Upper lobe of left lung (tissue), 4 donors: ENCODE results near the gene SMOC1.

Experiments
- POLR2A ChIP-seq, 4 donors: fragments of 450-650 bp; IDR thresholded peaks; one replicate each; pipeline ENCODE4 v1.5.1; 2016 to 2017; ENCODE audit warnings: antibody characterized with exemption in 4 of 4, mild to moderate bottlenecking in 2 of 4
- POLR2AphosphoS5 ChIP-seq, 2 donors: sonication (generic); formaldehyde crosslinking; IDR thresholded peaks; one replicate each; pipeline ENCODE4 v1.5.1; 2017; ENCODE audit warnings: antibody characterized with exemption in 2 of 2
- TF ChIP-seq, protein P1 (sequence below), 6 experiments: fragments of 450-650 bp in 4 of 6; fragments of 200-600 bp in 2 of 6; sonication (generic) in 2 of 6; IDR thresholded peaks; one replicate each; pipeline ENCODE4 v1.5.1; 2016 to 2019; ENCODE audit warnings: antibody characterized with exemption in 6 of 6

DNA sequence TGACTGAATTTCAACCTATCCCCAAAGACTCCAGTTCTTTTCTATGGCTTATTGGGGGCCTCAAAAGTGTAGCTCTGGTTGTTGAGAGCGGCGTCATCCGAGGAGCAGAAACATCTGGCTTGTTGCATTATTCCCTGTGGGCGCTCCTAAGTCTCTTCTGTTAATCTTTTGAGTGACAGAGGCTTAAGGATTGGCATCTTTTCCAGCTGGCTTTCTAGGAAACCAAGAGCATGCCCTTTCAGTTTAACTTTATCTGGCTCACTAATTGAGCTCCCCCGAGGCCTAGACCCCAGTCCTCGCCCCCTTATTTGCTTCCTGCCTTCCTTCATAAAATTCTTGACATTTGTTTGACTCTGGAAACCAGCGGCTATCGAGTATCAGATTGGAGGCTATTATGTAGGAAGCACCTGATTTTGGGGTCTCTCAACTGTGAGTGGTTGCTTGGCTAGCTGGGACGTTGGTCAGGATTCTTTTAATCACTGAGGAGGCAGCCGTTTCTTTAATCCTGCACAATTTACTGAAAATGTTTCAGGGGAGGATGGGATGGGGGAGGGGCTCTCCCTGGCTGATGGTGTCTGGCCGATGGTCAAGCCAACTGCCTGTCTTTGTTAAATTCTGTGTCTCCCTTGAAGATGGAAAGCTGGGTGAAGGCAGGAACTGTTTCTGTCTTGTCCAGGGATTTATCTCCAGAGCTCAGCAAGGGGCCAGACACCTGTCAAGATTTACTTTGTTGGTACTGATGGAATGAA lies 3.1 kb downstream of the SMOC1 start:
- TF ChIP-seq, protein P1, sequence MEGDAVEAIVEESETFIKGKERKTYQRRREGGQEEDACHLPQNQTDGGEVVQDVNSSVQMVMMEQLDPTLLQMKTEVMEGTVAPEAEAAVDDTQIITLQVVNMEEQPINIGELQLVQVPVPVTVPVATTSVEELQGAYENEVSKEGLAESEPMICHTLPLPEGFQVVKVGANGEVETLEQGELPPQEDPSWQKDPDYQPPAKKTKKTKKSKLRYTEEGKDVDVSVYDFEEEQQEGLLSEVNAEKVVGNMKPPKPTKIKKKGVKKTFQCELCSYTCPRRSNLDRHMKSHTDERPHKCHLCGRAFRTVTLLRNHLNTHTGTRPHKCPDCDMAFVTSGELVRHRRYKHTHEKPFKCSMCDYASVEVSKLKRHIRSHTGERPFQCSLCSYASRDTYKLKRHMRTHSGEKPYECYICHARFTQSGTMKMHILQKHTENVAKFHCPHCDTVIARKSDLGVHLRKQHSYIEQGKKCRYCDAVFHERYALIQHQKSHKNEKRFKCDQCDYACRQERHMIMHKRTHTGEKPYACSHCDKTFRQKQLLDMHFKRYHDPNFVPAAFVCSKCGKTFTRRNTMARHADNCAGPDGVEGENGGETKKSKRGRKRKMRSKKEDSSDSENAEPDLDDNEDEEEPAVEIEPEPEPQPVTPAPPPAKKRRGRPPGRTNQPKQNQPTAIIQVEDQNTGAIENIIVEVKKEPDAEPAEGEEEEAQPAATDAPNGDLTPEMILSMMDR (IDR thresholded peaks at IDR 0.05): no peak
- TF ChIP-seq POLR2A (IDR thresholded peaks at IDR 0.05): no peak
- no peak for TF ChIP-seq POLR2AphosphoS5 (IDR thresholded peaks at IDR 0.05)
